HG03439 (cell line): Measurements from ENCODE around the gene PABPN1L.

Source experiments
- ATAC-seq: cut with Tn5 transposase; IDR thresholded peaks from one replicate; pipeline ENCODE4 v1.9.1; 2021; ENCODE audit warnings: mild to moderate bottlenecking, moderate library complexity; ENCODE audit not compliant: unreplicated experiment

Gene PABPN1L

GRCh38 chr16:88884569-88885271 is 18.3 kb upstream of the PABPN1L start:
- ATAC-seq: no peak

DNA sequence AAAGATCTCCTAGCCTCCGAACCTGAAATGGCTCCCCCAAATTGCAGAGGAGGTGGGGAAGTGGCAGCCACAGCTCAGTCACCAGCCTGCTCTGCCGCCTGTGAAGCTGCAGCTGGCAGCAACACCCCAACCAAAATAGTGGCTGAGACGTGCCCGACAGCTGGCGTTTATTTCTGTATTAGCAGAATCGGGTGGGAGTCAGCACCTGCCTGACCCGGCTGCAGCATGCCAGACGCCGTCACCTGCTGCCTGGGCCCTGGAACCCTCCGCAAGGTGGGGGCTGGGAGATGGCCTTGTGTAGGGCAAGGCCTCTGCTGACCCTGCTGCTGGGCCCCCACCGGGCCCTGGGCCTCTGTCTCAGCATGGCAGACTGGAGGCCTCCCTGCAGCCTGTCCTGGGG is 17.5 kb upstream of the PABPN1L start:
- no peak for ATAC-seq

DNA sequence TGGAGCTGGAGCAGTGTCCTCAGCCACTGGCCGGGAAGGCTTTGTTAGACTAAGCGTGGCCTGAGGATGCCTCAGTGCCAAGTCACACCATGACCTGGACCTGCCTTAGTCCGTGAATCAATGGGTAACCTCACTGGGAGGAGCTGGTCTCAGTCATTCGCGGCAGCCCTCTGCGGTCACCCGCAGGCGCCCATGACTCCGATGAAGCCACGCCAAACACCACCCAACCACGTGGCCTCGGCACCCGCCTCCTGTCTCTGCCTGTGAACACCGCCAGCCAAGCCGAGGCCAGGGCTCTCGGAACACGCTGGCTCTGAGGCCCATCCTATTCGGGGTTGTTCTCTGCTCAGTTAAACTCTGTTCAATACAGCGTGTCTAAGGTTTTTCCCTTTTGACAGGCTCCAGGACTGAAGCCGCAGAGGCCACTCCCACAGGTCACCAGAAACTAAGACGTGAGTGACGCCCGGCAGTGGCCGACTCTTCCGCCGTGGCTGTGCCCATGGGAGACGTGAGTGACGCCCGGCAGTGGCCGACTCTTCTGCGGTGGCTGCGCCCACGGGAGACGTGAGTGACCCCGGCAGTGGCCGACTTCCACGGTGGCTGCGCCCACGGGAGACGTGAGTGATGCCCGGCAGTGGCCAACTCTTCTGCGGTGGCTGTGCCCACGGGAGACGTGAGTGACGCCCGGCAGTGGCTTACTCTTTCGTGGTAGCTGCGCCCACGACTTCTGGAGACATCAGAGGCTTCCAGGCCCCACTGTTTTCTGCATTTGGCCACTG is 16.8 kb upstream of the PABPN1L start:
- no peak for ATAC-seq

DNA sequence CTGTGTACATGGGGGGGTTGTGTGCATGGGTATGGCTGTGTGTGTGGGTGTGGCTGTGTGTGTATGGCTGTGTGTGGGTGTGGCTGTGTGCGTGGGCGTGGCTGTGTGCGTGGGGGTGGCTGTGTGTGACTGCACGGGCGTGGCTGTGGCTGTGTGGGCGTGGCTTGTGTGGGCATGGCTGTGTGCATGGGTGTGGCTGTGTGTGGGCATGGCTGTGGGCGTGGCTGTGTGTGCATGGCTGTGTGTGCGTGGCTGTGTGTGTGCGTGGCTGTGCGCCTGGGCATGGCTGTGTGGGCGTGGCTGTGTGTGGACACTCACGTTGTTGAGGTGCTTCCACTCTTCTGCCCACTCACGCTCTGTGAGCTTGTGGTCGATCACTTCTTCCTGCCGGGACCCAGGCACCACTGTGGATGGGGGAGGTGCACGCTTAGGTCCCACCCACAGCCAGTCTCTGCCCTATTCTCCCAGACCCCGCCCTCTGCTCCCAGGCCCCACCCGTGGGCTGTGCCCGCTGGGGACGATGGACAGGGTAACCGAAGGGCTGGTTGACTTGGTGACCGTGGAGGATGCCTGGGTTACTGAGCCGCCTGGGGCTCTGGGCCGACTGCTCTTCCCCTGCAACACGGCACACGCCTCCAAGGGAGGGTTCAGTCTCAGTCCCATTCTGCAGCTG is 16.0 kb upstream of the PABPN1L start:
- no peak for ATAC-seq

- no peak for ATAC-seq
Observed at GRCh38 chr16:88881675-88882357, 15.4 kb upstream of the PABPN1L start.

GRCh38 chr16:88881007-88881615 is 14.7 kb upstream of the PABPN1L start:
- no peak for ATAC-seq

DNA sequence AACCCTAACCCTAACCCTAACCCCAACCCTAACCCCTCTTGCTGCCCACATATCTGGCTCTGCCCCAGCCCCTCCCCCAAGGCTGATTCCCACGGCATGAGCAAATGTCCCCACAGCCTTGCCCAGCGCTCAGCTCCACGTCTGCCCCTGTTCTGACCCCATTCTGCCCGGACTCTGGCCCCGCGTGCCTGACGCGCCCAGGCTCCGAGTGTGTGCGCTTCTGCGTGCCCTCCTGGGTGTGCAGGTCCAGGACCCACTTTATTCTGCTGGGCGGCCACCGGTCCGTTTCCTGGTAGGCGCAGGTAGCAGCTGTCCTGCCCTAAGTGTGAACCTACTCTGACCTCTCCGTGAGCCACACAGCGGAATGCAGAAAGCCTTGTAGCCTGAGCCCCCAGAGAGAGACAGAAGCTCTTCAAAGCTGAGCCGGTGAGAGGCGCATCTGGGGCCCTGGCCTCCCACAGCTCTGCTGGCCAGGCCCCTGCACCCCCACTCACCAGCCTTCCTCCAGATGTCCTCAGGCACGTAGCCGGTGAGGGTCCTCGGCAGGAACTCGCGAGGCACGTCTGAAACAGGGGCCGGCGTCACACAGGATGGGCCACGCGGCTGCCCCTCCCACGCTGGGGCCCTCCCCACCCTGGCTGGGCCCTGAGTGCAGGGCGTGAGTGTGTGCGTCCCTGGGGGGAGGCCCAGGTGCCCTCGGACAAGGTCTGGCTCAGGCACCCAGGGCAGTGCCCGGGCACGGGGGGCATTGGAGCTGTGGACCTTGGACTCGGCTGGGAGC is 14.0 kb upstream of the PABPN1L start:
- ATAC-seq: no peak

DNA sequence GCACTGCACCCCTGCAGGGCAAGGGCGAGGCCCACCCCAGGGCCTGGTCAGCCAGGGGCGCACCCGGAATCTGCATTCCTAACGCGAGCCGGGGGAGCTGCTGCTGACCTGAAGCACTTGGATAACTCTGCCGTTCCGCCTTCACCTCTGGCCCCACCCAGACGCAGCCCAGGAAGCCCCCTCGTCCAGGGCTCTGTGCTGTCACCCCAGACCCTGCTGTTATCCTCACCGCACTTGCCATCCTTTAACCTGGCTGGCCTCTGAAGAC is 13.3 kb upstream of the PABPN1L start:
- ATAC-seq: no peak

DNA sequence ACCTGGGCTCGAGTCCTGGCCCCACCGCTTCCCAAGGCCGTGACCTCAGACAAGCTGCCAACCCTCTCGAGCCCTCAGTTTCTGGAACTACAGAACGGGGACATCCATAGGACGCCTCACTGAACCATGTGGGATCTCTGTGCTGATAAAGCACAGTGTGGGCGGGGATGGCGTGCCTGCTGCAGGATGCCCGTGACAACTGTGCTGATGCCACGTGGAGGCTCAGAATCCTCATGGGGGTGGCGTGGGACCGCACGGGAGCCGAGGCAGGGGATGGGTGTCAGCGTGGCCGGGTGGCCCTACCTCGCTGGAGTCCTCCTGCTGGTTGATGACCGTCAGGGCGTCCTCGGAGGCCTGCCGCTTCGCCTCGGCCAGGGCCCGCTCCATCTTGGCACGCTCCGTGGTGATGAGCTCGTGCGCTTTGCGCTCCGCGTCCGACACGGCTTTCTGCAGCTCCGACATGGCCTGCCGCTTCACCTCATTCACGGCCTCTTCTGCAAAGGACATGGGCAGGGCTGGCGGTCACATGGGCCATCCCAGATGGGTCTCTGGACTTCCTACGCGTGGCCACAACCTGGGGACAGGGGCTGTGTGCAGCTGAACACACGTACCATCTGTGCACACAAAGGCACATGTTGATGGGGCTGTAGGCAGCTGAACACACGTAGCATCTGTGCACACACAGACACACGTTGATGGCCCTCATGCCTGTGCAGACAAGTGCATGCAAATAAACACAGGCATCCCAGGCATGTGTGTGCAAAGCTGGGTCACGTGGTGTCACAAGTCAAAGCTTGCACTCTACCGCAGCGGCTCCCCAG is 12.7 kb upstream of the PABPN1L start:
- no peak for ATAC-seq

- no peak for ATAC-seq
Observed at GRCh38 chr16:88878356-88878755, 11.9 kb upstream of the PABPN1L start.

- no peak for ATAC-seq
Observed at GRCh38 chr16:88877564-88878289, 11.3 kb upstream of the PABPN1L start.

- ATAC-seq: no peak
Observed at GRCh38 chr16:88876942-88877526, 10.6 kb upstream of the PABPN1L start.

DNA sequence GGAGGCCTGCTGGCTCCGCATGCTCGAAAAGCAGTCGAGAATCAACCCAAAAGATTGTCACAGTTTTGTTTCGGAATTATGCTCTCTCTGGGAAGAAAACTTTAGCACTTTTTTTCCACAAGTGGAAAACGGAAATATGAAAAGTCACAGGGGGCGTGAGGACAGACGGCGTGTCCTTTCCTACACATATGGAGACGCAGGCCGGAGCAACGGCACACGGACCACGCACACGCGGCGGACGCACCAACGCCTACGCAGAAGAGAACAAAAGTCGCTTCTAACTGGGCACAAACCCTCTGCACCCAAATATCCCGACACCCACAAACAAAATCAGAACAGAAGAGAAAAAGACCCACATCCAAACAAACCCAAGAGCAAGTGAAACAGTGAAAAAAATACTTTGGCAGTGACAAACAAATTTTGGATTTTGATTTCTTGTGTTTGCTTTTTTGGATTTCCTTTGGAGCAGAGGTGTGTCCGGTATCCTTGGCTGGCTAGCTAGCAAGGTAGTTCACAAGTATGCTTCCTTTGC is 9.3 kb upstream of the PABPN1L start:
- no peak for ATAC-seq

DNA sequence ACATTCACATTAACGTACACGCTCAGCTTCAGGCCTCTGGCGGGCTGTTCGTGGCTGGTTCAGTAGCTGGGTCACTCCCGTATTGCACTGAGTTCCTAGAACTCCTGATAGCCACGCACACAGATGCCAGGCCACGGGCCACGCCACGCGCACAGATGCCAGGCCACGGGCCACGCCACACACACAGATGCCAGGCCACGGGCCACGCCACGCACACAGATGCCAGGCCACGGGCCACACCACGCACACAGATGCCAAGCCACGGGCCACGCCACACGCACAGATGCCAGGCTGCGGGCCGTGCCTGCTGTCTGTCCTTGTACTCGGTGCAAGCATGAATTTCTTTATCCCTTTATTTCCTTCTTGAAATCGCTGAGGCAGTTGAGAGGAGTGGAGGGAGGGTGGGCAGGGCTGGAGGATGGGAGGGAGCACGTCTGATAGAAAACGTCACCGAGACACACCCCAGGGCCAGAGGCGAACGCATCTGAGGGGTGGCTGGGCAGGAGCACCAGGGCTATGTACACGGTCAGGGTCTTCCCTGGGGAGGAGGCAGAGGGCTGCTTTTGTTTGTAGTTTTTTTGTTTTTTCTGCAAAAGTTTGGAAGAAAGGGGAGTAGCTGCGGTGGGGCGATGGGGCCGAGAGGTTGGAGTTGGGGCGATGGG is 8.6 kb upstream of the PABPN1L start:
- no peak for ATAC-seq

DNA sequence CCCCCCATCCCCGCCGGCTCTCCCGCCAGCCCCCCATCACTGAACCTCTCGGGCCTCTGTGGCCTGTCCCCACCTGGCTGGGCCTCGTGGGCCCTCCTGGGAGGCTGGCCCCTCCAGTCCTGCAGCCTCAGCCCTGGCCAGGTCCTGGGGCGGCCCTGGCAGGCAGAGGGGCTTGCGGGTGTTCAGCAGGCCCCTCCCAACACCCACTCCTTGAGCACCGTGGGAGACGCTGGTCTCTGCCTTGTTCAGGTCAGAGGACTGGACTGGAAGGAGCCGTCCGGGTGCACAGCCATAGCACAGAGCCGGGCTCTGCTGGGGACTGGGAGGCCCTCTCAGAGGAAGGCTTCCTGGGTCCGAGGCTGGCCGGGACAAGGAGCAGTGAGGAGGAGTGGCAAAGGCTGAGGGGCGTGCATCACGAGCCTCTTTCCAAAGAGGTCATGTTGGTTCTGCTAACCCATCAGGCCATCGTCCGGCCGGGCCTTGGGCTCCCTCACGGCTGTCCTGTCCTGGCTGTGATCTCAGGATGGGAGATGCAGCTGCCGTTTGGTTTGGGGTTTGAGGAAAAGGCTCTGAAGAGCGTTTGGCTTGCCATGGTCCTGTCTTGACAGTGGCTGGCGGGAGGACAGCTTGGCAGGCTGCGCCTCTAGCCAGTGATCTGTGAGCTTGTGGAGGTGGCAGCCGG is 6.3 kb upstream of the PABPN1L start:
- no peak for ATAC-seq

GRCh38 chr16:88871730-88872416 is 5.4 kb upstream of the PABPN1L start:
- no peak for ATAC-seq

DNA sequence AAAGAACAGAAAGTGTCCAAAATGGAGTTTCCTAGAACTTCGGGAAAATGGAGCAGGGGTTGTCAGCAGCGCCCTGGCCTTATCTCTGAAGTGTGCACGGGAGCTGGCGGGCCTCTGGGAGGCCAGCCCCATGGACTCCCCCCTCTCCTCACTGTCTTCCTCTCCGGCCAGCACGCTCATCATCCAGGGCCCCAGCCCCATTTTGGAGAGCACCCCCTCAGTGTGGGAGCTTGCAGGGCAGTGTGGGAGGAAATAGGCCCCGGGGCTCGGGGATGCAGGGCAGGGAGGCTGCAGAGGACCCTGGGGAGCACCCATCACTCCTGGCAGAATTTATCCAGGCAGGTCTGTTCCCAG is 4.9 kb upstream of the PABPN1L start:
- no peak for ATAC-seq
